Right renal cortex interstitium (tissue), 3 donors: ENCODE data around the gene ARHGAP18. TPM values are rescaled to one million over a fixed set of nuclear protein-coding genes. Genes with fewer than 3 reads are reported as not detected.

Experiments
- DNase-seq, 3 donors: peaks; one replicate each; pipeline ENCODE4 v3.0.0-alpha.2; 2013; ENCODE audit warnings: low read depth in 3 of 3, low spot score in 2 of 3
- polyA plus RNA-seq, 3 donors: library from polyadenylated mRNA; unstranded; fragments of 120-200 nt; gene quantifications; one replicate each; pipeline ENCODE4 v1.2.1, GENCODE V29; 2013; ENCODE audit not compliant: insufficient read length in 3 of 3

ARHGAP18 gene
- polyA plus RNA-seq, 3 donors: 36.1 to 37.3 (median 36.9) TPM

DNA sequence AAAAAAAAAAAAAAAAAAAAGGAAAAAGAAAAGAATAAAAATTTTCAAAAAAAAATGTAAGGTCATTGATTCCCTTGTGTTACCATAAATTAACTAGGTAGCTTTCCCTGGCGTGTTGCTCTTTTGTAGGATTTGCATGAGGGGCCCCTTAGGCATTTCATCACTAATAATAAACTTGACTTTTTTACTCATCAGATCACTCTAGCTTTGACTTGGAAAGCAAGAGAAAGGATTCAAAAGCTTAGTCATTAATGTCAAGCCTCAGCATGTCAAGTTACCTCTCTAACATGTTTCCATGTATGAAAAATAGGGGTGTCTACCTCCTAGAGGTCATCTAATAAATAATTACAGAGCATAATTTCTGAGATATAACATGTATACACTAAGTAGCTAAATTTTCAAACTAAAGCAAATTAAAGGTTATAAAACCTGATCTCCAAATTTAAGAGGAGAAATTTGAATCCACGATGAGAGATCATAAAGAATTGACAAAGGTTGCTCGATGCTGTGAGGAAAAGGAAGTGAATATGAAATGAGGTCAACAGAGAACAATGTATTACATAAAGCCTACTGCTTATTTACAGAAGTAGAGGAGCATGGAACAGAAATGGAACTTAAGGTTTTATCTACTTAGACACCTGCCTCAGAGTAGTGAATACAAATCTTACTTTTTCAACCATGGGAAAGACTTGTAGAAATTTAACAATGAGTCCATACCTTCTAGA is 86.8 kb downstream of the ARHGAP18 start:
- no peak for DNase-seq

DNA sequence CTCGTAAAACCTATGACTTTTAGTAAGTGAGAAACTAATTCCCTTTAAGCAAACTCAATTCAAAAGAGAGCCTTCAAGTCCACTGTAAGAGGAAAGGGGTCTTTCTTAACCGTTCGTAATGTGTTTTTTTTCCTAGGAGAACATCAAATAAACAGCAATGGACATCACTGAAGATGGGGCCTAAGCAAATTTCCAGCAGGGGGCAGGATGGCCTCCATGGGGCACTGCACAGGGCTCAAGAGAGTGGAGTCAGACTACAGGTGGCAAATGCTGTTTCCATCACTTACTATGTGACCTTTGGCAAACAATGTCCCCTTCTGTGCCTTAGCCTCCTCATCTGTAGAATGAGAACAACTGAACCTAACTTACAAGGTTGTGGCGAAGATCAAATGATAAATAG is 88.7 kb downstream of the ARHGAP18 start:
- no peak for DNase-seq

DNA sequence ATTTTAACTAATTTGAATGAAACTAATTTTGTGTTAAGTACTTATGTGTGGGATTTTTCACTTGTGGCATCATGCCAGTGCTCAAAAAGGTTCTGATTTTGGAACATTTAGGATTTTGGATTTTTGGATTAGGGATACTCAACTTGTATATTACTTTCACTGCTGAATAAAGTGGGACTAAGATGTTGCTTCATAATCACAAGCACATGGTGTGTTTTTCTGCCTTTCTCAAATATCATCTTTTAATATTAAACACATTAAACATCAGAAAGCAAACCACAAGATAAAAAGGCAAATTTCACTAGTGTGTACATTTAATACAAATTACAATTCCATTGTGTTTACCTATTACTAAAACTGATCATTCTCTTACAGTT is 89.8 kb downstream of the ARHGAP18 start:
- DNase-seq: no peak

DNA sequence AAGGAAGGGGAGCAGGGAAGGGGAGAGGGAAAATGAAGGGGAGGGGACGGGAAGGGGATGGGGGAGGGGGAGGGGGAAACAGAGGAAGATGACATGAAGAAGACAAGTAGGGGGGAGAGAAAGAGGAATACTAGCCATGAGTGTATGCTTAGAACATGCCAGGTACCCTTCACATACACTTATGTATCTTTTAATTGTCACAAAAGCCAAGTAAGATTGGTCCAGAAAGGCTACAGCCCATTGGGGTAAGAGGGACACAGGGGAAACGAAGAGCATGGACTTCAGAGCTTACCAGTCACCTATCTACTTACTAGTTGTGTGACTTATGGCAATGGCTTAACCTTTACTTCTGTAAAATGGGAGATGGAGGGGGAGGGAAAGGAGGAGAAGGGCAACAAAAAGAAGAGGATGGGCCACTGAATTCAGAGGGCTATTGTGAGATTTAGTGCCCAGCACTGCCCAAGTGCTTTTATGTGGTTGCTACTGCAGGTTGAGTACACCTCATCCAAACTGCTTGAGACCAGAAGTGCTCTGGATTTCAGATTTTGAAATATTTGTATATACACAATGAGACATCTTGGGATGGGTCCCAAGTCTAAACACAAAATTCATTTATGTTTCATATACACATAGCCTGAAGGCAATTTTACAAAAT is 90.3 kb downstream of the ARHGAP18 start:
- DNase-seq: no peak

DNA sequence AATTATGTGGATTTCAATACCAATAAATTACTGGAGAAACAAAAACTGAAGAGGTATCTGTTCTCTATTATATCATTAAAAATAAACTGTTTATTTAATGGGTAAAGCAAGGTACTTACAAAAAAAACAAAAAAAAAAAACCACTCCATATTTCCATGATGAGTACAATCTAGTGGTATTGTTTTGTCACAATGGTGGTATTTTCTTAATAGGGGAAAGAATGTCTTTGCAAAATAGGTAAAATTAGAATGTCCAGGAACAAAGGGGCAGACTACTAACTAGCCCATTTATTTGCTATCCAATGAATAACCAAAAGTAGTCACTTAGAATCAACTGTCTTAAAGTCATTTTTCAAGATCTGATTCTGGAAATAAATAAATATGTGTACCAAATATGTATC is 92.0 kb downstream of the ARHGAP18 start:
- no peak for DNase-seq

DNA sequence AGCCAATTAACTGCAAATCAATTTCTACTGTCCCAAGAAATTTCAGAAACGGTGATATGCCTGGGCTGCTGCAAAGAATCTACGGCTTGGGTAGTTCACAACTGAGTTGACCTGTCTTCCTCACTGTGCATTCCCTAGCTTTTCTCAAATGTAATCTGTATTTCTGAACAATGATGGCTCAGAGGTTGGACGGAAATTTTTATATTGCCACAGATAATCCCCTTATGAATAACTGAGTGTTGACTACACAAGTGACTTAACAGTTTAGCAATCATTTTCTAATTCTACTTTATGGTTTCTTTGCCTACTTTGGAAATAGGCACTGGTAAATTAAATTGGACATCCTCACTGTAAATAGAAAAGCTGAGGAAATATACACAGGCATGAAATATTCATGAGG is 94.5 kb downstream of the ARHGAP18 start:
- no peak for DNase-seq

DNA sequence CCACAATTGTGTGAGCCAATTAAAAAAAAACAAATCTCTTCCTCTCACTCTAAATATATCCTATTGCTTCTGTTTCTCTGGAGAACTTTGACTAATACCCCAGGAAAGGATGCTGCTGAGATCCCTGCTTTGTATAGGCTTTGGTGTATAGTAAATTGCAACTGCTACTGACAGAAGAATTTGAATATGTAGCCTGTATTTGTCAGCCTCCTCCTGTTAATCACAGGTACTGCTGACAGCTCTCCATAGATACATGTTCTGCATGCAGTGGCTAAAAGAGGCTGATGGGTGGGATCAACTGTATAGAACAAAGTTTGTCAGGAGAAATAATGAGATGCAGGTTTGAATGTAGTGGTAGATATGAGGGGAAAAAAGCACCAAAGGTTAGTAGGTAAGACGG is 95.0 kb downstream of the ARHGAP18 start:
- no peak for DNase-seq

DNA sequence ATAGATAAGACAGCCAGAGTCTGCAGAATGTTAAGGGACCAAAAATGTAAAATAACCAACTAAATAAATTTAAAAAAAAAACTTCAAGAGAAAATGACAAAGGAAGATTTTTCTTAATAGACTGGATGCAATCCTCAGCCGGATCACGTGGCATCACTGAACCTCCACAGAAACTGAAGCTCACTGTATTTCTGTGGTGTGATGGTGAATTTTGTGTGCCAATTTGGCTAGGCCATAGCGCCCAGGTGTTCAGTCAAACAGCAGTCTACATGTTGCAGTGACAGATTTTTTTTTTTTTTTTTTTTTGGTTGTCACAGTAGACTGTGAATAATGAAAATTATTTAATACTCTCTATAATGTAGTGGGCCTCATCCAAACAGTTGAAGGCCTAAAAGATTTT is 95.5 kb downstream of the ARHGAP18 start:
- no peak for DNase-seq

DNA sequence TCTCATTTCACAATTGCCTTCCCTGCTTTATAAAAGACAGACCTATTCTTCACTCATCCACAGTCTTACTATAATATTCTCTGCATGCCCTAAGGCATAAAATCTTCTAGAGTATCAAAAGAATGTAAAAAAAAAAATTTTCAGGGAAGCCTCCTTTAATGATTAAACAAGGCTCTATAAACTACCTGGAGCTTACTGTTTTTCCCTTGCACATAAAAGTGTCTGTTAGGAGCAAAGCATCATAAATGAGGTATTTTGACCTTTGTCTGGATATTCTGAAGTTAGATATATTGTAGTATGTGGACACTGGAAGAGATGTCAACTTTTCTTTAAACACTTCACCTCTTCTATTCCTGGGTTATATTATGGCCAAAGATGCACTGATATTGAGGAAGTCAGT is 97.5 kb downstream of the ARHGAP18 start:
- DNase-seq: no peak

DNA sequence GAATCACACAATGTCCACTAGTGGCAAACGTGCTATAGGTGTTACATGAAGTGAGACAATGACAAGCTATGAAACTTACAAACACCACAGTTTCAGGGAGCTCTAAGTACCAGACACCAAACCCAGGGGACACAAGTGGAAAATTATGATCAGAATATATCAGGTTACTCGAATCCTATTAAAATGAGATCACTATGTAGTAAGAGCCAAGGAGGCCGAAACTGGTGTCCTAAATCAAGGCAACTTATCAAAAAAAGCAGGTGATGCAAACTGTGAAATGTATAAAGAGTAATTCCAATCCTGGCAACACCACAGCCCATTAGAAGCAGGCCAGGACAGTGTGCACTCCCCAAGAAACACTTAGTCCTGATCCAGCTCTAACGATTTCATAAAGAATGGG is 100.3 kb downstream of the ARHGAP18 start:
- no peak for DNase-seq

DNA sequence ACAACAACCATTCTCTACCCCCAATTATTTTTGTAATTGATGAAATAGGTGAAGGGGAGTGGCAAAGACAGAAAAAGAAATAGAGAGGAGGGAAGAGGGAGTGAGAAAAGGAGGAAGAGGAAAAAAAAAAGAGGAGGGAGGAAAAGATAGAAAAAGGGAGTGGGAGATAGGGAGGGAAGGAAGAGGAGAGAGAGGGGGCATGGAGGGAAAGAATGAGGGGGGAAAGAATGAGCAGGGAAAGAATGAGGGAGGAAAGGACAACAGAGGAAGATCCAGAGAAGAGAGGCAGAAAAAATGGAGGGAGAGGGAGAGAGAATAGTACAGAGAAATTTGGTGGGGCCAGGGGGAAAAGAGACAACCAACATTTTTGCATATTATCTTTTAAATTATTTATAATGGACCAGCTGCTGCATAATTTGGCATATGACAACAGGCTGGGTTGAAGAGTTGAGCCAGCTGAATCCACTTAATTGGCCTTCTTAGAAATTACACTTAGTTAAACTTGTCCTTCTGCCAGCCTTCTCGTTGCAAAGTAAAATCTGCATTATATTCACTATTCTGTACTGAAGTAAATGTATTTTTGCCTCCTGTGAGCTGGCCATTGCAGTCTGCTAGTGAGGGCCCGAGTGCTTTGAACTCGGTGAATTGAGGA is 101.0 kb downstream of the ARHGAP18 start:
- DNase-seq: no peak

DNA sequence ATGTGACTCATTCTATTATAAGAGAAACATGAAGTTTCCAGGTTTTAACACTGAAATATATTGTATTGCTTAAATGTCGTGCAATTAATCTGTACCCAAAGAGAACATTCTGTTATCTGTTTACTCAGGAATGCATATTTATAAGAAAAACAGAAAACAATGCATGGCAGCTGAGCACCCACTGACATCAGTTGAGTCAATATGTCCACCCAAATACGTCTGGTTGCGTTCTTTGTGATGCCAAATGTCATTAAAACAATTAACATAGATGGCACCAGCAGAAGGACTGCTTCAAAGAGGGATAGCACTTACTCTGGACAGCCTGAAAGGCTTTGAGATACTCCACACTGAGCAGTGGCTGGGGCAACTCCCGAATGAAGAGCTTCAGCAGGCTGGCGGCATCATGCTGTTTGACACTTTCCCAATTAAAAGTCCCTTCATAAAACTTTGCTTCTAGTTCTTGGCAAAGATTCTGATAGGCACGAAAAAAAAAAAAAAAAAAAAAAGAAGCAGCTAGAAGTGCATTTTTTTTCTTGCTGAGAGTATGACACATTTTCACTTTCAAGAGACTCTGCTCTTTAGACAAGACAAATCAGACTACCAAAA is 102.3 kb downstream of the ARHGAP18 start:
- no peak for DNase-seq

DNA sequence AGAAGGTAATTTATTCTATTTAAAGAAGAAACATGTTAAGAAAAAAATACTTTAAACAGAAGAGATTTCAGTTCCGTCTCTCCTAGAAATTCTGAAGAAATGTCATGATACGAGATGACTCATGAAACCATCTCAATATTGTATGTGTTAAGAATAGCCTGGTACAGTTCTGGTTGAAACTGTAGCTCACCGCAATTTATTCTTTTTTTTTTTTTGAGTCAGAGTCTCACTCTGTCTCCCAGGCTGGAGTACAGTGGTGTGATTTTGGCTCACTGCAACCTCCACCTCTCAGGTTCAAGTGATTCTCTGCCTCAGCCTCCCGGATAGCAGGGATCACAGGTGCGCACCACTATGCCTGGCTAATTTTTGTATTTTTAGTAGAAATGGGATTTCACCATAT is 103.3 kb downstream of the ARHGAP18 start:
- no peak for DNase-seq

DNA sequence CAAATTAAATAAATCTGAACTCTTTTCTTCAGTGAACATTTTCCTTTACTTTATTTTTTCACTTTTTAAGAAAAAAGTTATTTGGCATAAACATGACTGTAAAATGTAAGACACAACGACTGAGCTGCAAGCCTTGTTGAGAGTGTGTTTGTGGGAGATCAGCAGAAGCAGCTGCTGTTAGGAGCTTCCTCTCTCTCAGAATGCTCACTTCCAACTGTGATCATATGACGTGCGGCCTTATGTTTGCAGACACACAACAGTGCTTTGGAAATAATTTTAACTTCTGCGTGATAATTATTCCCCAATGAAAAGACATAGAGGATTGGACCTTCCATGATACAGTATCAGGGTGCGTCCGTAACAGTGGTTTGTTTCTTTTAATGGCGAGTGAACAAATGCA is 104.0 kb downstream of the ARHGAP18 start:
- no peak for DNase-seq

DNA sequence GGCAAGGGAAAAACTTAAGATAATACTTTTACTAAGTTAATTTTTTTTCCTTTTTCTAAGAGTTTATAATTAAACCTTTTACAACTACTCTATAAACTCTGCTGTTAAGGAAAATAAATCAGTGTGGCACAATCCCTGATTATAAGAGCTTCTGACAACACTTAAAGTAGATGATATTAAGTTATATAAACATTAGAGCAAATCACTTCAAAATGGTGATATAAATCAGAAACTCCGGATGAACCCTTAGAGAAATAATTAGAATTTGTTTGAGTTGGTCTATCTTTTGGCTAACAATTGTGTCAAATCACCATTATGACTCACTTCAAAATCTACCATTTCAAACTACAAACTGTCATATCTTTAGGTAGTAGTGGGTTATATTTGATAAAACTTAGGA is 104.9 kb downstream of the ARHGAP18 start:
- no peak for DNase-seq

DNA sequence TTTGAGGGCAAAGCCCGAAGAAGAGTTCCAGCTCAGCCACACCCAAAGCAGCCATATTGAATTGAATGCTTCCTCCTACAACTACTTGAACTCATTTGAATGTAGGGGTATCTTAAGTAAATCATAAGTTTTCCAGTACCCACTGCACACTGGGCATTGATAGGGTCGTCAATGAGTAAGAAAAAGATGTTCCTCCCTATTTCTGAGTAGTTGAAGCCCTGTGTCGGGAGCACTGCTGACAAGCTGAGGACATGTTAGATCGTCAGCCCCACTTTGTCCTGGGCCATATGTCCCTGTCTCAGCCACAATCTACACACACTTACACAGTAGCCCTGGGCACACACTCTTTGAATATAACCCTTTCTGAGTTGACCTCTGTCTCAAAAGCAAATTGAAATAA is 105.7 kb downstream of the ARHGAP18 start:
- no peak for DNase-seq

DNA sequence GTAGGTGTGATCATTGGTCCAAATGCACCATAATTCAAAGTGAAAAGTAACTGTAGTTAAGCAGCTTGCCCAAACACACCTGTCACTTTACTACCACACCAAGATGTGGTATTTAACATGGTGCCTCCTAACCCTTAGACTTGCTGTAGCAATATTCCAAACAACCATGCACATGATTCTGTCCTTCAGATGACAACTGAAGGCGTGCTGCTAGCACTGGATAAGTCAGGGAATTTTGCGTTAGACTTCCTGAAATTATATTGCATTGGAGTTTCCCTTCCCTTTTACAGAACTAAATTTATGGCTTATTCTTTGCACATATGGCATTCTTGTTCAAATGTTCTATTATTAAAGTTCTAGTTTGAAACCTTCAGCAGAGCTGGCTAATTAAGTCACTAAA is 106.2 kb downstream of the ARHGAP18 start:
- no peak for DNase-seq

DNA sequence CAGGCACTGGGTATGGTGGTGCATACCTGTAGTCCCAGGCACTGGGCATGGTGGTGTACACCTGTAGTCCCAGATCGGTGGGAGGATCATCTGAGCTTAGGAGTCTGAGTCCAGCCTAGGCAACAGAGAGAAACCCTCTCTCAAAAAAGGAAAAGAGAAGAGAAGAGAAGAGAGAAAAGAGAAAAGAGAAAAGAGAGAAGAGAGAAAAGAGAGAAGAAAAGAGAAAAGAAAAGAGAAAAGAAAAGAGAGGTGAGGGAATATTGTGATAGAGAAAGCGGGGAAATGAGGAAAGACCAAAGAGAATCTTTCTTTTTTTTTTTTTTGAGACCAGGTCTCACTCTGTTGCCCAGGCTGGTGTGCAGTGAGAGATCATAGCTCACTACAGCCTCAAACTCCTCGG is 108.7 kb downstream of the ARHGAP18 start:
- no peak for DNase-seq

DNA sequence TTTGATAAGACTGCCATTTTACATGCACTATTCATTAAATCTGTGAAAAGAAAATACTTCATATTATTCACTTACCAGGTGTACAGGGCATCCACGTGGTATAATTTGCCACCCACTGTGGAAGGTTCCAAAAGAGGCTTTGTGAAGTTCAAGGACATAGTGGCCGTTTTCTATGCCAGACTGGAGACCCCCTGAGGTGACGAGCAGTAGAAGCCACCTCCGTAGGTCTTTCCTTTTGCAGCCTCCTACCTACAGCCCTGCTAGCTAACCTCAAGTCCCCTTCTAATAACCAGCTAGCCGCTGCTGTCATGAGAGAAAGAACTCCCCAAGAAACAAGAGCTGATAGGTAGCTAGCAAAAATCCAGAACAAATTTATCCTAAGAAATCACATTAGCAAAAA is 110.5 kb downstream of the ARHGAP18 start:
- DNase-seq: no peak

DNA sequence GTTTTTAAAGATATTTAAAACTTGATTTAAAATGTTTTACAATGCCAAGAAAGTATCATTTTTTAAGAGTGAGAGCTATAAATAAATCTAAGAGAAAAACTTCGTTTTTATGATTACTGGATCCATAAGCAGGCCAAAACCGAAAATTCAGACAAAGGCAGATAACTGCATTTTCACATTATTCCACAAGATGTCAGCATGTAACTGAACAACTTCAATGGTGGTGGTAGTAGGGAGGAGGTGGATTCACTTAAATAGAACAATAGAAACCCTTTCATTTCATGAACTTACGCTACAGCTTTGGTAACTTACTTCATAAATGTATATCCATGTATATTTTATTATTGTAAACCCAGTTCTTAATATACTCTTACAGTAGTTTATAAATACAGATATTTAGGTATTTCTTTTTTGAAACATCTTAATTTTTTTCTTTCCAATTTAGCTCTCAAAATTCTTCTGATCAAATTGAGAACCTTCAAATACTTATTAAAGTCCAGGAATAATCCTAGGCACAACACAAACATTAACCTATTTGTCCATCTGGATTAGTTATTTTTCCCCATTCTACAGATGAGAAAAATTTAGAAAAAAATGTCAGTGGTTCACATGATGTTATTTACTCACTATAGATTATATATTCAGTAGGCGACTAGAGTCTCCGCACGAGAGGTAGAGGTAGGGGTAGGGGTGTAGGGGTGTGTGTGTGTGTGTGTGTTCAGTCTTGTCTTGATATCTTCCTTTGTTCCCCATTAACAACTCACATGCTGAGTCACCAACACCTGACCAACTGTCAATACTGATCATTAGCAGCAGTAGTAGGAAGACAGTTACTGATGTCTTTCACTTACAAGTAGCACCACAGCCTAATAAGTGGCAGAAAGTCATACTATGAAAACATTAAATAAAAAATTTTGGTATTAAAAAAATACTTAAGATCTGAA is 111.5 kb downstream of the ARHGAP18 start:
- peak; percentile 54 to 64 (median 57) for DNase-seq
